Iris pigment epithelial cell (primary cell): ENCODE measurements around the gene EXOSC5.

ENCODE experiments used
- DNase-seq: peaks from one replicate; pipeline ENCODE4 v3.0.0-alpha.2; 2011; ENCODE audit warnings: low read depth

Gene EXOSC5

DNA sequence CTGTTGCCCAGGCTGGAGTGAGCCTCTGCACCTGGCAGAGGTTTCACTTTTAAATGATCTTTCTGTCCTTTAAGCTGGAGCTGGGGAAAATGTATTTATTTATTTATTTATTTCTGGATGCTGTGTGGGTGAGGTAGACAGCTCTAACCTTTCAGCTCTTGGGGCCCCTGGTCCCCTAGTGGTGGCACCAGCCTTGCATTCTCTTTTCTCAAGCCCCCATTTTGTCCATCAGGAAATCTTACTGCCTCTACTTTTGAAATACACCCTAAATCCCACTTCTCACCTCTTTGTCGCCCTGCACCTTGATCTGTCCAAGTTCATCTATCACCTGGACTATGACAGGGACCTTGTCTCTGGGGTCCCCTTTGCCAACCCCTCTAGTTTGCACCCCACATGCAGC lies 31.1 kb downstream of the EXOSC5 start:
- no peak for DNase-seq

- no peak for DNase-seq
Measured at GRCh38 chr19:41364524-41365391, 32.4 kb downstream of the EXOSC5 start.

DNA sequence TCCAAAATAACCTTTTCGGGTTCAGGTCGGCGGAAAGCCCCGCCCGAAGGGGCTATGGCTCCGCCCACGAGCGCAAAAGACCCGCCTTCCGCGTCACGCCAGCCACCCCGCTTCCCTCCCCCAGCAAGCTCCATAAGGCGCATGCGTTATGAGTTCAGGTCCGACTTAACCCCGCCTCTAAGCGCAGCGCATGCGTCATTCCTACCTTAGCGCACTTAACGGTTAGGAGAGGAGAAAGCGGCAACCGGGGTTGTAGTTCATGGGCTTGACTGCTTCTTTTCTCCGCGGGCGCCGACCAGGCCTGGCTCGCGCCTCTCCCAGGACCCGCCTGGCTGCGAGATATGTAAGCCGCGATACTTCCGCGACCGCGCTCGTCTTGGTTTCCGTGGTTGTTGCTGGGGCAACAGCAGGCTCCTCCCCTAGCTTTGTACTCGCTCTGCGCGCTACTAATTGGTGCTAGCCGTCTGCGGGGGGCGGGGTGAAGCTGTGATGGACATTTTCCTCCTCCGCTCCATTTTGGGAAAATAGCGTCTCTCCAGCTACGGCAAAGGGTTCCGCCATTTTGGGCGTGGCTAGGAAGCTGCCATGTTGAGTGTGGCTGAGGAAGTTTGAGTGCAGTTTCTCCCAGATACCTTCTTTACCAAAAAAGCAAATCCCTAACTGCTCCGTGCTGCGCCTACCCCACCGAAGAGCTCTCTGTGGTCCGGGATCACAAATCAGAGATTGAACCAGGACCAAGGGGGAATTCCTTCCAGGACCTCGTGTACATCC lies 33.2 kb downstream of the EXOSC5 start, which contains the start of gene B9D2:
TSS of gene B9D2 (minus strand) at position 397 of the 771 bp plus-strand sequence. CDS start 630 bp downstream, outside the sequence.
- DNase-seq = peak; percentile 98

- no peak for DNase-seq
Measured at GRCh38 chr19:41363371-41363752, 33.8 kb downstream of the EXOSC5 start.

DNA sequence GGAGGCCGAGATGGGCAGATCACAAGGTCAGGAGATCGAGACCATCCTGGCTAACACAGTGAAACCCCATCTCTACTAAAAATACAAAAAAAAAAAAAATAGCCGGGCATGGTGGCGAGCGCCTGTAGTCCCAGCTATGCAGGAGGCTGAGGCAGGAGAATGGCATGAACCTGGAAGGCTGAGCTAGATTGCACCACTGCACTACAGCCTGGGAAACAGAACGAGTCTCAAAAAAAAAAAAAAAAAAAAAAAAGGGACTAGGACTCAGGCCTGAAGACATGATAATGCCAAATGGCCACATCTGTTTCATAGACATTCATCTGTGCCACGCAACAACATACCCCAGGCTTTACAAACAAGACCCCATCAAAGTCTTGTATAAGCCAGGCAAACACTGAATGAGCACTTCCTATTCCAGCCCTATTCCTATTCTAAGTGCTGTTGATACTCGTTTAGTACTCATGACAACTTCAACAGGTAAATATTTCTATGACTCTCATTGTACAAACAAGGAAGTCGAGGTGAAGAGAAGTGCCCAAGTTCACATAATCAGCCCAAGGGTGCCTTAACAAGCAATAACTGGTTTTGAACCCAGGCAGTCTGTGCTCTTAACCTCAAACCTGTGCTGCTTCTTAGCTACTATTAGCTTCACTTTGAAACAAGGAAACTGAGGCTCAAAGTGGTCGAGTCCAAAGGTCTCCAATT lies 34.9 kb downstream of the EXOSC5 start:
- no peak for DNase-seq

DNA sequence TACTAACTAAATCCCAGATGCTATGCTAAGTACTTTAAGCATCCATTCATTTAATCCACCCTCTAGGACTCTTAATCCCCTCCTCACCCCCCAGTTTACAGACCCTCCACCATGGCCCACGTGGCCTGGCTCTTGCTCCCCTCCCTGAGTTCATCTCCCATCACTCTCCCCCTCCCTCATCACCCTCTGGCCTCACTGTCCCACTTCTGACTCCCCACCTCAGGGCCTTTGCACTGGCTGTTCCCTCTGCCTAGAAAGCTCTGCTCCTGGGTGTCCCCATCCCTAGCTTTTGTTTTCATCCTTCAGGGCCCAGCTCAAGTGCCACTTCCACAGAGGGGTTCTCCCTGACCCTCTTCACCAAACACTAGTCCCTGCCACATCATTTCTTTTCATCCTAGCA lies 37.4 kb downstream of the EXOSC5 start:
- DNase-seq = no peak

DNA sequence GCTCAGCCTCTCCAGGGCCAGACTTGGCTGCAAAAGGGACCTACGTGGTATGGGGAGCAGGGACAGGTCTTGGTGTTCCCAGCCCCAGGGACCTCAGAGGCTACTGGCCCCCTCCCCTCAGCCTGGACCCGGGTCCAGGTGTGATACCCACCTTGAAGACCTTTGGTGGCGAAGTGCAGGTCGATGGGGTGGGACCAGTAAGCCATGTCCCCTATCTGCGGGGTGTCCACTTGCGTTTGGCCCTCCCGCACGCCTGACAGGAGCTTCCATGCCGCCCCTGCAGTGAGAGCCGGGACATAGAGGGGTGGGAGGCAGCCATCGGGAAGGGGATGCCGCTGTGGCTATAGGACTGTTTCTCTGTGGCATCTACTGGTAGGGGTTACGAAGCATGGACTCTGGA lies 39.4 kb downstream of the EXOSC5 start:
- no peak for DNase-seq

DNA sequence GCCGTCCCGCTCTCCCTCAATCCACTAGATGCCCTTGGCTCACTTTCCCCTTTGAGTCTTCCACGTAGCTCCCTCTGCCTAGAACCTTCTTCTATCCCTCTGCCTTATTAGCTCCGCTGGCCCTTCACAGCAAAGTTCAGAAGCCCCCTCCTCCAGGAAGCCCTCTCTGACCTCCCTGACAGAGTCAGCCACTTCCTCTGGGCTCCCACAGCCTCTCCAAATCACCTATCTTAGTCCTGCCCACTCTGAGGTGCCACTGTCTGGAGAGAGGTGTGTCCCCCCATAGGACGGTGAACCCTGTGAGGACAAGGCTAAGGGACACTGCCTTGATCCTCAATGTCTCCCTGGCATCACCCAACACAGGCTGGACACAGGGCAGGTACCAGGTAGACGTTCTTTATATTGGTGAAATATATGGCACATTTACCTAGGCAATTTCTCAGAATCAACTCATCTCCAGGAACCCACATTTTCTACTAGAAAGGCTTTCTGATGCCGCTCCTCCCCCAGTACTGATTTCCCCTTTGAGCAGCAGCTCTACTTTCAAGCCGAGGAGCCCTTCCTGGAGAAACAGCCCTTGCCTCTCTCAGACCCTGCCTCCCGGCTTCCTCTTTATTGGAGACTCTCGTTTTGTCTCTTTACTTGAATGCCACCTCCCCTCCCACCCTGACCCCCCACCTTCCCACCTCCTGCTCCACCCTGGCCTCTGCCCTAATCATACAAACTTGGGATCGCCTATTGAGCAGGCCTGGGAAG lies 40.0 kb downstream of the EXOSC5 start:
- no peak for DNase-seq

- no peak for DNase-seq
Measured at GRCh38 chr19:41355802-41356201, 41.4 kb downstream of the EXOSC5 start.

DNA sequence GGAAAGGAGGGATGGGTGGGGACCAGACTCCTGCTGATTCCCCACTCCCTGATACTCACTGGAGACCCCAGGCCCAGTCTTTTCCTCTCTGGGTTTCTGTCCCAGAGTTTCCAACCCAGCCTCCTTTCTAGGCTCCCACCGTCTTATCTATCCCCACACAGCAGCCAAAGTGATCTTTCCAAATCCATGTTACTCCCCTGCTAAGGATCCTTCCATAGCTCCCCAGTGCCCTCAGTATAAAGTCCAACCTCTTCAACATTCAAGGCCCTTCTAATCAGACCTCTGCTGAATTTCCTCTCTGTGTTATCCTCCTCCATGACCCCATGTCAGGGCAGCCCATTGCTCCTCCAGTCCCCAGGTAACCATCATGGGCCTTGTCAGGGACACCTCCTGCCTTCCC lies 42.1 kb downstream of the EXOSC5 start:
- DNase-seq = no peak

GRCh38 chr19:41354343-41354953 lies 42.7 kb downstream of the EXOSC5 start:
- DNase-seq = no peak

GRCh38 chr19:41353466-41354342 lies 43.5 kb downstream of the EXOSC5 start, which contains the start of gene TGFB1:
Gene TGFB1, minus strand, starts transcription at chr19:41353922. Its CDS starts 878 bp downstream, at chr19:41353044.
- DNase-seq = peak; percentile 91

DNA sequence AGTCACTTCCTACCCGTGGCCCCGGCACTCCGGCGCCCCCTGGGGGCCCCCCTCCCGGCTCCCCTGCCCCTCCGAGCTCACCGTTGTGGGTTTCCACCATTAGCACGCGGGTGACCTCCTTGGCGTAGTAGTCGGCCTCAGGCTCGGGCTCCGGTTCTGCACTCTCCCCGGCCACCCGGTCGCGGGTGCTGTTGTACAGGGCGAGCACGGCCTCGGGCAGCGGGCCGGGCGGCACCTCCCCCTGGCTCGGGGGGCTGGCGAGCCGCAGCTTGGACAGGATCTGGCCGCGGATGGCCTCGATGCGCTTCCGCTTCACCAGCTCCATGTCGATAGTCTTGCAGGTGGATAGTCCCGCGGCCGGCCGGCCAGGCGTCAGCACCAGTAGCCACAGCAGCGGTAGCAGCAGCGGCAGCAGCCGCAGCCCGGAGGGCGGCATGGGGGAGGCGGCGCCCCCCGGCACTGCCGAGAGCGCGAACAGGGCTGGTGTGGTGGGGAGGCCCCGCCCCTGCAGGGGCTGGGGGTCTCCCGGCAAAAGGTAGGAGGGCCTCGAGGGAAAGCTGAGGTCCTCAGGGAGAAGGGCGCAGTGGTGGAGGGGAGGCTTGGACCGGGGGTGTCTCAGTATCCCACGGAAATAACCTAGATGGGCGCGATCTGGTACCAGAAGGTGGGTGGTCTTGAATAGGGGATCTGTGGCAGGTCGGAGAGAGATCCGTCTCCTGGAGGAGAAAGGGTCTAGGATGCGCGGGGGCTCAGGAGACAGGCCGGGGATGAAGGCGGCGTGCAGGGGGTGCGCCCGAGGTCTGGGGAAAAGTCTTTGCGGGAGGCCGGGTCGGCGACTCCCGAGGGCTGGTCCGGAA lies 44.3 kb downstream of the EXOSC5 start:
- peak; percentile 57 for DNase-seq

DNA sequence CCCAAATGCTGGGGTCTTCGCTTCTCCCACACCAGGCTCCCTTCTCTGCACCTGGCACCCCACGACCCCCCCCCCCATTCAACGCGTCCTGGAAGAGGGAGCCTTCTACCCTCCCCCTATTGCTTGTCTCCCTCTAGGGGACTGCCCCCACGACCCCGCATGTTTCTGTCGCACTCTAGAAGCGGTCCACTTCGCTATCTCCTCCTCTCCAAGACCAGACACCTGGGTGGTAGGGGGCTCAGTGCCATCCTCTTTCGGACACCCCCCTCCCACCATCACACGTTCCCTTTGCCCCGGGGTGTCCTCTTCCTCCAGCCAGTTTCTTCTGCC lies 44.9 kb downstream of the EXOSC5 start:
- no peak for DNase-seq

DNA sequence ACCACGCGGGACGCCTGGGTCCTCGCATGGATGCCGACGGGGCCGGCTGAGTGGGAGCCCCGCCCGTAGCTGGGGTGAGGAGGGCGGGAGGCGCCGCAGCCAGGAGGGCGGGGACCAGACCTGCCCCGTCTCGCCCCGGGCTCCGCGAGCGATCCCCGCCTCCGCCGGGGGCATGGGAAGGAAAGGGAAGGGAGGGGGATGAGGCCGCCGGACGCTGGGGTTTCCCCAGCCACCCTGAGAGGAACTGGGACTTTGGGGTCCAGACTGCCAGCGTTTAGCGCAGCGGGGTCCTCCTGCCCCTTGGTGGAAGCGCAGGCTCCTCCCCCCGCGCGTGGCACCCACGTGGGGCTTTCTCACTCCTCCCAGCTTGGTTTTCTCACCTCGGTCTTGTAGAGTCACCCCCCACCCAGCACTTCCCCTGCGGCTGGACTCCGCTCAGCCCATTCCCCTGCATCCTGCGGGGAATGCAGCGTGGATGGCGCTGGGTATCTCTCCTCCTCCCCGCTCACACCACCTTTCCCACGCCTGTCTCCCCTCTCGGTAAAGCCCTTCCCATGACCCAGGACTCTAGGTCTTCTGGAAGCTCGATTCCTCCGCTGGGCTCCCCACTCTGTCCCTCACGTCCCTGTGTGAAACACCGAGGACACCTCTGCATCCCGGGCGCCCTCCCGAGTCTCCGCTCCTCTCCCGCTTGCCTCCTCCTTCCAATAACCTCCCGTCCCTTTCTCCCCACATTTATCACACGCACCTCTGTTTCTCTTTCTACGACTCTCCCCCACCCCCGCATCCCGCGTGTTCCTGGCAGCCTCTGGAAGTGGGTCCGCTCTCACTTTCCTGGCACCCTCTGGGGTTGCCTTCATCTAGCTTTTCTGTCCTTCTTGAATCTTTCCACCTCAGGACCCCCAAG lies 45.6 kb downstream of the EXOSC5 start:
- peak; percentile 65 for DNase-seq

DNA sequence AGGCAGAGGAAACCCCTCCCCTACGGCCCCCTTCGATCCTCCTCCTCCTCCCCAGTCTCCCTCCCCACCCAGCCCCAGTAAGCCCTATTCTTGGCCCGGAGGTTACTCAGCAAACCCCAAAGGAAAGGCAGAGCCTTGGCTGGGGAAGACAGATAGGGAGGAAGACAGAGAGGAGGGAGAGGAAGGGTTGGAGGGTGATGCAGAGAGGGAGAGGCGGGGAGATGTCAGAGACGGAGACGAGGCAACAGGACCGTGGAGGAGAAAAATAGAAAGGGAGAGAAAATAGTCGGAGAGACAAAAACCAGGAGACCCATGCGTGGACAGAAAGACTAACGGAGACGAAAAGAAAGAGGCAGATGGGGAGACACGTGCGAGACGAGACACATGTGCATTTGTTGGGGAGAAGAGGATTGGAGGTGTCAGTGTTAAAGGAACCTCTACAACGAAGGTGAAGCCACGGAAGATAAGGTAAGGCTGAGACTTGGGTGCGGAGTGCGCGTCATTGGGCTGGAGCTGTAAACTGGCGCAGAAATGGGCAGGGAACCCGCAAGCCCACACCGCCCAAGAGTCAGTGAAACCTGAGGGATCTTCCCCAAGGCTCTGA lies 46.3 kb downstream of the EXOSC5 start:
- DNase-seq = peak; percentile 32

DNA sequence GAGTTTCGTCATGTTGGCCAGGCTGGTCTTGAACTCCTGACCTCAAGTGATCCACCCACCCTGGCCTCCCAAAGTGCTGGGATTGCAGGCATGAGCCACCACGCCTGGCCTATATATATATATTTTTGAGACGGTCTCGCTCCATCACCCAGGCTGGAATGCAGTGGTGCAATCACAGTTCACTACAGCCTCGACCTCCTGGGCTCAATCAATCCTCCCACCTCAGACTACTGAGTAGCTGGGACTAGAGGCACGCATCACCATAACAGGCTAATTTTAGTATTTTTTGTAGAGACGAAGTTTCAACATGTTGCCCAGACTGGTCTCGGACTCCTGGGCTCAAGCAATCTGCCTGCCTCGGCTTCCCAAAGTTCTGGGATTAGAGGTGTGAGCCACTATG lies 50.2 kb downstream of the EXOSC5 start:
- DNase-seq = peak; percentile 67

DNA sequence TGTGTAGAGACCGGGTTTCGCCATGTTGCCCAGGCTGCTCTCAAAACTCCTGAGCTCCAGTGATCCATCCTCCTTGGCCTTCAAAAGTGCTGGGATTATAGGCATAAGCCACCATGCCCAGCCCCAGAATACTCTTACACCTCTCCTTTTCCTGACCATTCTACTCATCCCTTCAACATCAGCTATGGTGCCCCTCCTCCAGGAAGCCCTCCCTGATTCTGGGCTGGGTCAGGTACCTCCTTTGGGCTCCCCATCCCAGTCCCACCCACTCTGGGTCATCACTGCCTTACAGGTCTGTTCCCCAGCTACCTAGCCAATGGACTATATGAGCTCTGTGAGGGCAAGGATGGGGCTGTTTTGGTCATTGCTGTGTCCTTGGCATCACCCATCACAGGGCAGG lies 53.0 kb downstream of the EXOSC5 start:
- DNase-seq = no peak
